Tibial artery (tissue), 4 donors: ENCODE data around the gene ITGAD.

Experiments used
- DNase-seq, 2 donors: peaks; one replicate each; pipeline ENCODE4 v3.0.0-alpha.2; 2019
- H3K27ac ChIP-seq, 2 donors: fragments of 200-600 bp; sonication (generic) in 1 of 2; 1 replicate in 1 of 2; 2 replicates in 1 of 2; pipeline ENCODE4 v1.5.1; 2018 to 2019; ENCODE audit warnings: mild to moderate bottlenecking in 1 of 2
- H3K27me3 ChIP-seq, 2 donors: fragments of 200-600 bp; sonication (generic) in 1 of 2; one replicate each; pipeline versions ENCODE4 v1.5.1 to v1.6.0; 2016 to 2019
- H3K36me3 ChIP-seq, 3 donors: fragments of 200-600 bp; sonication (generic) in 2 of 3; one replicate each; pipeline ENCODE4 v1.5.1; 2016 to 2019; ENCODE audit warnings: mild to moderate bottlenecking in 2 of 3
- H3K4me1 ChIP-seq, 4 donors: fragments of 200-600 bp; sonication (generic) in 2 of 4; 1 replicate in 3 of 4; 2 replicates in 1 of 4; pipeline ENCODE4 v1.5.1; 2016 to 2019
- H3K4me3 ChIP-seq, 2 donors: fragments of 200-600 bp; sonication (generic) in 1 of 2; 1 replicate in 1 of 2; 2 replicates in 1 of 2; pipeline ENCODE4 v1.5.1; 2018 to 2019; ENCODE audit warnings: mild to moderate bottlenecking in 2 of 2
- H3K9me3 ChIP-seq, 3 donors: fragments of 200-600 bp; sonication (generic) in 1 of 3; one replicate each; pipeline ENCODE4 v1.5.1; 2016 to 2019
- intact Hi-C: fragments of 100-400 bp; cut with DNase I; formaldehyde crosslinking; loops from one replicate; pipeline ENCODE4 v1.15.0; 2023; ENCODE audit warnings: low total_unique reads
- TF ChIP-seq, protein P1 (sequence below), 2 experiments: fragments of 200-600 bp in 1 of 2; fragments of 450-650 bp in 1 of 2; IDR thresholded peaks; one replicate each; pipeline ENCODE4 v1.5.1; 2017 to 2019; ENCODE audit warnings: antibody characterized with exemption in 2 of 2, mild to moderate bottlenecking in 1 of 2, moderate library complexity in 1 of 2

ITGAD gene

GRCh38 chr16:31362476-31363405 lies 30.4 kb upstream of the ITGAD start:
- H3K9me3 ChIP-seq = no peaks in the 10 kb centered on the region
- no peak overlapping the region for H3K4me3 ChIP-seq
- peak in 1 of 2 donors; percentile 51 for DNase-seq
- intact Hi-C loops = no loop called here
- TF ChIP-seq, protein P1, sequence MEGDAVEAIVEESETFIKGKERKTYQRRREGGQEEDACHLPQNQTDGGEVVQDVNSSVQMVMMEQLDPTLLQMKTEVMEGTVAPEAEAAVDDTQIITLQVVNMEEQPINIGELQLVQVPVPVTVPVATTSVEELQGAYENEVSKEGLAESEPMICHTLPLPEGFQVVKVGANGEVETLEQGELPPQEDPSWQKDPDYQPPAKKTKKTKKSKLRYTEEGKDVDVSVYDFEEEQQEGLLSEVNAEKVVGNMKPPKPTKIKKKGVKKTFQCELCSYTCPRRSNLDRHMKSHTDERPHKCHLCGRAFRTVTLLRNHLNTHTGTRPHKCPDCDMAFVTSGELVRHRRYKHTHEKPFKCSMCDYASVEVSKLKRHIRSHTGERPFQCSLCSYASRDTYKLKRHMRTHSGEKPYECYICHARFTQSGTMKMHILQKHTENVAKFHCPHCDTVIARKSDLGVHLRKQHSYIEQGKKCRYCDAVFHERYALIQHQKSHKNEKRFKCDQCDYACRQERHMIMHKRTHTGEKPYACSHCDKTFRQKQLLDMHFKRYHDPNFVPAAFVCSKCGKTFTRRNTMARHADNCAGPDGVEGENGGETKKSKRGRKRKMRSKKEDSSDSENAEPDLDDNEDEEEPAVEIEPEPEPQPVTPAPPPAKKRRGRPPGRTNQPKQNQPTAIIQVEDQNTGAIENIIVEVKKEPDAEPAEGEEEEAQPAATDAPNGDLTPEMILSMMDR (IDR thresholded peaks at IDR 0.05) = no peak
- H3K36me3 ChIP-seq = no peaks in the 10 kb centered on the region
- H3K27ac ChIP-seq = no peak overlapping the region
- H3K27me3 ChIP-seq = peaks cover 0 to 18% of the 10 kb centered on the region in 2 donors
- no peaks in the 10 kb centered on the region for H3K4me1 ChIP-seq

GRCh38 chr16:31363721-31364120 lies 29.4 kb upstream of the ITGAD start:
- H3K36me3 ChIP-seq = no peaks in the 10 kb centered on the region
- no peak overlapping the region for H3K27ac ChIP-seq
- TF ChIP-seq, protein P1 (IDR thresholded peaks at IDR 0.05) = no peak
- peak in 1 of 2 donors; percentile 32 for DNase-seq
- H3K4me1 ChIP-seq = no peaks in the 10 kb centered on the region
- H3K27me3 ChIP-seq = peaks cover 0 to 18% of the 10 kb centered on the region in 2 donors
- H3K9me3 ChIP-seq = no peaks in the 10 kb centered on the region
- no peak overlapping the region for H3K4me3 ChIP-seq
- intact Hi-C loops = no loop called here

DNA sequence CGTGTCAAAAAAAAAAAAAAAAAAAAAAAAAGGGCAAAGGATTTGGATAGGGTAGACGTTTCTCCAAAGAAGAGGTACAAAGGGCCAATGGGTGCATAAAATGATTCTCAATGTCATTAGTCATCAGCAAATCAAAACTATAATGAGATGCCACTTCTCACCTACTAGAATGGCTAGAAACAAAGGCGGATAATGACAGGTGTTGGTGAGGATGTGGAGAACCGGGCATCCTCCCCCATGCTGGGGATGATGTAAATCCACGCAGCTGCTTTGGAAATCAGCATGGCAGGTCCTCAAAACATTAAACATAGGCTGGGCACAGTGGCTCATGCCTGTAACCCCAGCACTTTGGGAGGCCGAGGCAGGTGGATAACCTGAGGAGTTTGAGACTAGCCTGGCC lies 28.7 kb upstream of the ITGAD start:
- peak in 1 of 2 donors; percentile 1 for DNase-seq

DNA sequence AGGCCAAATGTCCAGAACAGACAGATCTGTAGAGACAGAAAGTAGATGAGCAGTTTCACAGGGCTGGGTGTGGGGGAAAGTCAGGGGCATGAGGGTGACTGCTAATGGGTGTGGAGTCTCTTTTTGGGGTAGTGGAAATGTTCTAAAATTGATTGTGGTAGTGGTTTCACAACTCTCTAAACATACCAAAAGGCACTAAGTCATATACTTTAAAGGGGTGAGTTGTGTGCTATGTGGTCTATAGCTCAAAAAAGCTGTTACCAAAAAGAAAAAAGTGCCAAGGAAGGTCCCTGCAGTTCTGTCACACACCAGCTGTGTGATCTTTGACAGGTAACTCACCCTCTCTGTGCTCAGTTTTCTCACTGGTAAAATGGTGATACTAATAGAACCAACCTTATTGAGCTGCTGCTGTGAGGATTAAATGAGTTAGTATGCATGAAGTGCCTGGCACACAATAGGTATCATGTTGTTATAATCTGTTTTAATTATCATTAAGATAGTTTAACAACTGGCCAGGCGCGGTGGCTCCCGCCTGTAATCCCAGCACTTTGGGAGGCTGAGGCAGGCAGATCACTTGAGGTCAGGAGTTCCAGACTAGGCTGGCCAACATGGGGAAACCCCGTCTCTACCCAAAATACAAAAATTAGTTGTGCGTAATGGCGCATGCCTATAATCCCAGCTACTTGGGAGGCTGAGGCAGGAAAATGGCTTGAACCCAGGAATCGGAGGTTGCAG lies 27.8 kb upstream of the ITGAD start:
- intact Hi-C loops = no loop called here
- Histone ChIP-seq H3K27ac (no peak overlapping the region), H3K4me3 (no peak overlapping the region), H3K36me3 (no peaks in the 10 kb centered on the region), H3K4me1 (no peaks in the 10 kb centered on the region), H3K9me3 (no peaks in the 10 kb centered on the region), H3K27me3 (peaks cover 0 to 18% of the 10 kb centered on the region in 2 donors)
- TF ChIP-seq, protein P1 (IDR thresholded peaks at IDR 0.05) = no peak
- no peak for DNase-seq

More for the DNA sequence above, 28.7 kb upstream of the ITGAD start:
- H3K4me3 ChIP-seq = no peak overlapping the region
- peaks cover 0 to 18% of the 10 kb centered on the region in 2 donors for H3K27me3 ChIP-seq
- intact Hi-C loops = no loop called here
- no peak overlapping the region for H3K27ac ChIP-seq
- H3K9me3 ChIP-seq = no peaks in the 10 kb centered on the region
- TF ChIP-seq, protein P1 (IDR thresholded peaks at IDR 0.05) = no peak
- no peaks in the 10 kb centered on the region for H3K36me3 ChIP-seq
- no peaks in the 10 kb centered on the region for H3K4me1 ChIP-seq

GRCh38 chr16:31367853-31368252 lies 25.3 kb upstream of the ITGAD start:
- H3K4me3 ChIP-seq = no peak overlapping the region
- no peak for DNase-seq
- TF ChIP-seq, protein P1 (IDR thresholded peaks at IDR 0.05) = no peak
- intact Hi-C loops = no loop called here
- H3K27ac ChIP-seq = no peak overlapping the region
- H3K27me3 ChIP-seq = peaks cover 0 to 11% of the 10 kb centered on the region in 2 donors
- H3K36me3 ChIP-seq = no peaks in the 10 kb centered on the region
- H3K9me3 ChIP-seq = no peaks in the 10 kb centered on the region
- no peaks in the 10 kb centered on the region for H3K4me1 ChIP-seq
